Ascending aorta (tissue), 2 donors: ENCODE data around the gene EIF2B2. TPM values are rescaled to one million over a fixed set of nuclear protein-coding genes. Genes with fewer than 3 reads are reported as not detected.
A peak's percentile ranks its signal among the peaks of the same experiment; 100 is the strongest.

Experiments used
- DNase-seq, 2 donors: peaks; one replicate each; pipeline ENCODE4 v3.0.0-alpha.2; 2019; ENCODE audit warnings: low spot score in 2 of 2
- H3K27ac ChIP-seq, 2 donors: fragments of 200-600 bp; sonication (generic); one replicate each; pipeline ENCODE4 v1.5.1; 2016 to 2017; ENCODE audit warnings: mild to moderate bottlenecking in 1 of 2
- H3K27me3 ChIP-seq: fragments of 200-600 bp; sonication (generic); one replicate; pipeline ENCODE4 v1.5.1; 2017
- H3K36me3 ChIP-seq, 2 donors: fragments of 200-600 bp; sonication (generic); one replicate each; pipeline ENCODE4 v1.5.1; 2016
- H3K4me1 ChIP-seq, 2 donors: fragments of 200-600 bp; sonication (generic); one replicate each; pipeline ENCODE4 v1.5.1; 2016 to 2017; ENCODE audit warnings: mild to moderate bottlenecking in 1 of 2
- H3K4me3 ChIP-seq, 2 donors: fragments of 200-600 bp; sonication (generic); one replicate each; pipeline ENCODE4 v1.5.1; 2016 to 2017; ENCODE audit warnings: mild to moderate bottlenecking in 1 of 2
- H3K9me3 ChIP-seq, 2 donors: fragments of 200-600 bp; sonication (generic); one replicate each; pipeline ENCODE4 v1.5.1; 2016
- intact Hi-C: fragments of 100-400 bp; cut with DNase I; formaldehyde crosslinking; loops from one replicate; pipeline ENCODE4 v1.15.1; 2023
- total RNA-seq: library from RNA; depleted of rRNA; stranded (reverse); fragments of >200 nt; gene quantifications from one replicate; pipeline ENCODE4 v1.1.0, GENCODE V29; 2016
- TF ChIP-seq, protein P1 (sequence below), 3 experiments: fragments of 200-600 bp in 2 of 3; fragments of 450-650 bp in 1 of 3; sonication (generic) in 2 of 3; IDR thresholded peaks; one replicate each; pipeline ENCODE4 v1.5.1; 2016 to 2019; ENCODE audit warnings: antibody characterized with exemption in 3 of 3, mild to moderate bottlenecking in 1 of 3, moderate library complexity in 1 of 3

EIF2B2 gene
- total RNA-seq, 1 donor from 2014 or later, result 27.1 TPM

DNA sequence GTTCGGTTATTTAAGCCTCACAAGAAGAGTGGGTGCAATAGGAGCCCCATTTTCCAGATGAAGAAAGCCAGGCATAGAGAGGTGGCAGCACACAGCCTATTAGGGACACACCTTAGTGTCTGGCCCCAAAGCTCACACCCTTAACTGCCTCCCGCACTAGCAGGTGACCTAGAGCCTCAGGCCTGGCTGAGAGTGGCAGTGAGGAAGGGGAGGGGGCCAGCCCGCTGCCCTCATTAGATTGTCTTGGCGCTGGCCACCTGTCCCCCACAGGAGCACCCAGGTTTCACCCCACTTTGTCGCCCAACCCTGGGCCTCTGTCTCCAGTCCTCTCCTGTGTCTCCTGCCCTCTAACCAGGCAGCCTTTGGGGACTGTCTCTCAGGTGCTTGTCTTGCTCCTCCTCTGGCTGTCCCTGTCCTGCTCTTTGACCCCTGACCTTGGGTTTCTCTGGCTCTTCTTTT is 28.8 kb upstream of the EIF2B2 start:
- TF ChIP-seq, protein P1, sequence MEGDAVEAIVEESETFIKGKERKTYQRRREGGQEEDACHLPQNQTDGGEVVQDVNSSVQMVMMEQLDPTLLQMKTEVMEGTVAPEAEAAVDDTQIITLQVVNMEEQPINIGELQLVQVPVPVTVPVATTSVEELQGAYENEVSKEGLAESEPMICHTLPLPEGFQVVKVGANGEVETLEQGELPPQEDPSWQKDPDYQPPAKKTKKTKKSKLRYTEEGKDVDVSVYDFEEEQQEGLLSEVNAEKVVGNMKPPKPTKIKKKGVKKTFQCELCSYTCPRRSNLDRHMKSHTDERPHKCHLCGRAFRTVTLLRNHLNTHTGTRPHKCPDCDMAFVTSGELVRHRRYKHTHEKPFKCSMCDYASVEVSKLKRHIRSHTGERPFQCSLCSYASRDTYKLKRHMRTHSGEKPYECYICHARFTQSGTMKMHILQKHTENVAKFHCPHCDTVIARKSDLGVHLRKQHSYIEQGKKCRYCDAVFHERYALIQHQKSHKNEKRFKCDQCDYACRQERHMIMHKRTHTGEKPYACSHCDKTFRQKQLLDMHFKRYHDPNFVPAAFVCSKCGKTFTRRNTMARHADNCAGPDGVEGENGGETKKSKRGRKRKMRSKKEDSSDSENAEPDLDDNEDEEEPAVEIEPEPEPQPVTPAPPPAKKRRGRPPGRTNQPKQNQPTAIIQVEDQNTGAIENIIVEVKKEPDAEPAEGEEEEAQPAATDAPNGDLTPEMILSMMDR (IDR thresholded peaks at IDR 0.05), result no peak
- peaks cover under 1% of the 10 kb centered on the region in 2 donors for H3K4me1 ChIP-seq
- DNase-seq, result peak in 1 of 2 donors; percentile 47
- intact Hi-C loops, result no loop called here
- H3K4me3 ChIP-seq, result no peak overlapping the region
- H3K27ac ChIP-seq, result no peak overlapping the region
- H3K36me3 ChIP-seq, result no peaks in the 10 kb centered on the region
- no peaks in the 10 kb centered on the region for H3K9me3 ChIP-seq
- H3K27me3 ChIP-seq, result no peaks in the 10 kb centered on the region

DNA sequence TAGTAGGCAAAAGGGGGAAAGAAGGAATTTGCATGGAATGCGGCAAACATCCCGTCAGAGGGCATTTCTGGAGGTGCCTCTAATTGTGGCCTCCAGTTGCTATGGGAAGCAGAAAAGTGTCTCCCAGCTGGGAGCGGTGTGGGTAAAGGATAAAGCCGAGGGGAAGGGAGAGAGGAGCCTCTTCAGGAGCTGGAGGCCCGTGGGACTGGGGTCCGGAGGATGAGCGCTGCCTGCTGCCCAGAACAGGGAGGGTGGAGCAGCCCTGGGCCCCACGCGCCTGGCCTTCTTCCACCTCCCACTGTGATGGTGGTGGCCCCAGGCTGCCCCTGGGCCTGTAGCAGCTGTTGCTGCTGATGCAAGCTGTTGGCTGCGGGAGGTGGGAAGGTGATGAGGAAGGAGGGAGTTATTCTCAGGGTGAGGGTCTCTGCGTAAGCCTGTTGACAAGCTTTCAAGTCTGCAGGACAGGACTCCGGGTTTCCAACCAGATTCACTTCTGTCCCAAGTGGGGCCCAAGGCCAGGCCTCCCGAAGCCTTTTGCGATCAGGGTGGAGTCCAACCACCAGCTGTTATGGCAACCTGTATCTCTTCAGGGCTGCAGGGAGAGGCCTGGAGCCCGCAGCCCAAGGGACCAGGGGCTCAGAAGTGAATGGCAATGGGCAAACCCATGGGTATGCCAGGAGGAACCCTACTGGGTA is 28.2 kb upstream of the EIF2B2 start:
- Histone ChIP-seq H3K9me3 (no peaks in the 10 kb centered on the region), H3K4me1 (peaks cover 5 to 6% of the 10 kb centered on the region in 2 donors), H3K36me3 (no peaks in the 10 kb centered on the region), H3K4me3 (no peak overlapping the region), H3K27ac (no peak overlapping the region), H3K27me3 (no peaks in the 10 kb centered on the region)
- TF ChIP-seq, protein P1 (IDR thresholded peaks at IDR 0.05), result no peak
- DNase-seq, result peak in 1 of 2 donors; percentile 48
- intact Hi-C loops, result no loop called here

DNA sequence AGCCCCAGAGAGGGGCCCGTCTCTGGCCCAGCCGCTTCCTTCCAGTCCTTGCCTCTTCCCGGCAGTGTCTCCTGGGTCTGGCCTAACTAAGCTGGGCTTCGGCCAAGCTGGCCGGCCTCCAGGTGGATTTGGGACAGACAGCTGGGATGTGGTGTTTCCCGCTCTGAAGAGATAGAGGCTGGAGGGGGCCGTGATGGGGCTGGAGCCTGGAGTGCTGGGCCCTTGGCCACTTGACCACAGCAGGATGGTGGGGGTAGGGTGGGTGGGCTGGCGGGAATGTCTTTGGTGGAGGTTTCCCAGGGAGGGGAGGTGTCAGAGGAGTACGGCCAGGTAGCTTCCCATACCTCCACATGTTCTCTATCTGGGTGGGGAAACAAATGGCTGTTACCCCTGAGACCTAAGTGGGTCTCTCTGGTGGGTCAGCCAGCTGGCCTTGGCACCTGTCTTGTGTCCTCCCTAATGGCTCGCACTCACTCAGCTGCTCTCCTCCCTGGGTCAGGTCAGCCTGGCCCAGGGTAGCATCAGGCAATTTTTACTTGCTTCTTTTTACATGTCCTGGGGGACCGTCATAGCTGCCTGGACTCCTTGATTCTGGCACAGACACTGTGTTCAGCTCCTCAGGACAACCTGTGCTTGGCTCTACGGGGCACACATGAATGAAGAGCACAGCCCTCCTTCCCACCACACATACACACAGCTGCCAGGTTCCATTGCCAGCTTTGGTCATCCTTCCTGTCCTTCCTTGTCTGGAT is 27.5 kb upstream of the EIF2B2 start:
- Histone ChIP-seq H3K4me1 (peaks cover 5 to 13% of the 10 kb centered on the region in 2 donors), H3K9me3 (no peaks in the 10 kb centered on the region)
- TF ChIP-seq, protein P1 (IDR thresholded peaks at IDR 0.05), result no peak

DNA sequence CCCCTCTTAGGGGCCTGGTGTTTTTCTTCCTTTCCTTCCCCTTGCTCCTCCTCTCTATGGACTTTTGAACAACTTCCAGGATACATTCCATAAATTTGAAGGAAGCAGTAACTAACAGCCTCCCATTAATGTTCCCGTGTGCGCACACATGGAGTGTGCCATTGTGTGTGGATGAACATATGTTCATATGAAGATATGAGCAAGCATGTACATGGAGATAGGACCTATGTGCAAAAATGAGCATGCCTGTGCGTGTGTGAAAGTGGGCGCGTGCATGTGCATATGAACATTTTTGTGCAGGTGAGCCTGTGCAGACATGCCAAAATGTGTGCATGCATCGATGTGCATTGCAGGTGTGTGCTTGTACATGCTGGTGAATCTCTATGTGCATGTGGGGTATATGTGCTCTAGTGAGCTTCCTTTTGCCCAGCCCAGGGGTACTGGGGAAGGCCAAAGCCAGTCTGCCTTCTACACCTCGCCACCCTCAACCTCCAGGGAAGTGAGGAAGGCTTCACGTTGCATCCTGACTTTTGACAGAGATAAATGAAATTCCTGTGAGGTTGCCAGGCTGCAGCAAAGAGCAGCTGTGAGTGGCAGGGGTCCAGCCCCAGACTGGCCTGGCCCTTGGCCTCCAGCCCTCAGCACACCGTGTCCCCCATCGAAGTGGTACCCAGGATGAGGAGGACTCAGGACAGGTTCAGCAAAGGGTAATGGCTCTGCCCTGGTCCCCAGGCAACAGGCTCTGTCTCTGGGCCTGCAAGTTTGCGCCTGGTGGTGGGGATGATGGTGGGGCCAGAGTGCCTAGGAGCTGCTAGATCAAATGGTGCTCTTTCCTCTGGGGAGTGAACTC is 26.2 kb upstream of the EIF2B2 start:
- H3K36me3 ChIP-seq, result no peaks in the 10 kb centered on the region
- TF ChIP-seq, protein P1 (IDR thresholded peaks at IDR 0.05), result no peak
- peak in 1 of 2 donors; percentile 37 for DNase-seq
- no peaks in the 10 kb centered on the region for H3K9me3 ChIP-seq
- peaks cover 9 to 26% of the 10 kb centered on the region in 2 donors for H3K4me1 ChIP-seq
- no peak overlapping the region for H3K27ac ChIP-seq
- no peaks in the 10 kb centered on the region for H3K27me3 ChIP-seq
- no peak overlapping the region for H3K4me3 ChIP-seq
- intact Hi-C loops, result no loop called here

More for the DNA sequence above, 27.5 kb upstream of the EIF2B2 start:
- intact Hi-C loops, result no loop called here
- Histone ChIP-seq H3K27me3 (no peaks in the 10 kb centered on the region), H3K36me3 (no peaks in the 10 kb centered on the region), H3K27ac (no peak overlapping the region), H3K4me3 (no peak overlapping the region)
- peak in 1 of 2 donors; percentile 77 for DNase-seq

DNA sequence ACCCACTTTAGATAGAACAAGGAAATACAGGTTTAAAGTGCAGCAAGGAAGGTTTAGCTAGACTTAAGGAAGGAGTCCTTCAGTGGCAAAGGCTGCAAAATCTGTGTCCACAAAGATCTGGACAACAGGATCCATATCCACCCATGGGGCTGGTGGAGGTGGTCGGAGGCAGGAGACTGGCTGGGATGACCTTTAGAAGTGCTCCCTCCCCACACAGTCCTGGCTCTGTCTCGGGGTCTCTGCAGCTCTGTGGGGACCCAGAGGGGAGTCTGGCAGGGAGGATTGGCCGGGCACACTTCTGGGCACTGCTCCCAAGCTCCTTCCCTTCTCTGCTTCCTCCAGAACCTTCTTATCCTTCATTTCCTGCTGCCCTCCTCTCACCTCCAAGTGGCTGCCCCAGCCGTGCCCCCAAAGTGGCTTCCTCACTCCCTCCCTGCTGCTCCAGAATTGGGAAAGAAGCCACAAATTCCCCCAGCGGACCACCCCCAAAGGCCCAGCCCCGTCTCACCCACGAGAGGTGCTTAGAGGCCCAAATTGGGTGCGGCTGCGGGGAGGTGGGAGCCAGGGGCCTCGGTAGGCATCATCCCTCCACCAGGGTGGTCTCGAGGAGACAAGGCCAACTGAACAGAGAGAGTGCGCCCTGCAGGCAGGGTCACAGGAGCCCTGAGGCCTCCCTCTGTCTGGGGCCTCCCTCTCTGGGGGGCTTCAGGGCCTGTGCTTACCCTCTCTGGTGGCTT is 25.4 kb upstream of the EIF2B2 start:
- Histone ChIP-seq H3K4me3 (no peak overlapping the region), H3K27ac (no peak overlapping the region), H3K36me3 (no peaks in the 10 kb centered on the region), H3K27me3 (no peaks in the 10 kb centered on the region), H3K9me3 (no peaks in the 10 kb centered on the region), H3K4me1 (peaks cover 18 to 34% of the 10 kb centered on the region in 2 donors)
- peak in 1 of 2 donors; percentile 57 for DNase-seq
- intact Hi-C loops, result no loop called here
- TF ChIP-seq, protein P1 (IDR thresholded peaks at IDR 0.05), result no peak
